ENCODE data around the gene ANKRD44.
"Not testable (repeated sequence)": the region's sequence is repeated elsewhere in the genome, so short reads cannot be mapped to it uniquely, and the experiment has no call there.

The ANKRD44 gene

GRCh38 chr2:197071213-197071612 is 239.4 kb downstream of the ANKRD44 start:
- DNase-seq = no peak

- DNase-seq = no peak
Measured at GRCh38 chr2:197069958-197070357, 240.6 kb downstream of the ANKRD44 start.

- DNase-seq = not testable (repeated sequence)
Measured at GRCh38 chr2:197062574-197062973, 248.0 kb downstream of the ANKRD44 start.

- DNase-seq = no peak
Measured at GRCh38 chr2:197059477-197059876, 251.1 kb downstream of the ANKRD44 start.

- DNase-seq = no peak
Measured at GRCh38 chr2:197058777-197059300, 251.7 kb downstream of the ANKRD44 start.

GRCh38 chr2:197057959-197058358 is 252.6 kb downstream of the ANKRD44 start:
- DNase-seq = no peak

GRCh38 chr2:197055045-197055444 is 255.5 kb downstream of the ANKRD44 start:
- DNase-seq = no peak

GRCh38 chr2:197054437-197054836 is 256.1 kb downstream of the ANKRD44 start:
- no peak for DNase-seq

GRCh38 chr2:197052356-197052755 is 258.2 kb downstream of the ANKRD44 start:
- no peak for DNase-seq

GRCh38 chr2:197045115-197045514 is 265.5 kb downstream of the ANKRD44 start:
- DNase-seq = no peak

GRCh38 chr2:197042739-197043196 is 267.8 kb downstream of the ANKRD44 start:
- no peak for DNase-seq

- DNase-seq = no peak
Measured at GRCh38 chr2:197037863-197038398, 272.6 kb downstream of the ANKRD44 start.

GRCh38 chr2:197035002-197035401 is 275.6 kb downstream of the ANKRD44 start:
- DNase-seq = no peak

- DNase-seq = no peak
Measured at GRCh38 chr2:197034292-197034691, 276.3 kb downstream of the ANKRD44 start.

GRCh38 chr2:197033222-197033621 is 277.4 kb downstream of the ANKRD44 start:
- DNase-seq = no peak

GRCh38 chr2:197031803-197032202 is 278.8 kb downstream of the ANKRD44 start:
- no peak for DNase-seq

GRCh38 chr2:197030090-197030489 is 280.5 kb downstream of the ANKRD44 start:
- no peak for DNase-seq

GRCh38 chr2:197028633-197029032 is 281.9 kb downstream of the ANKRD44 start:
- no peak for DNase-seq

GRCh38 chr2:197028230-197028629 is 282.4 kb downstream of the ANKRD44 start:
- no peak for DNase-seq

- DNase-seq = no peak
Measured at GRCh38 chr2:197024206-197024605, 286.4 kb downstream of the ANKRD44 start.

GRCh38 chr2:197020921-197021320 is 289.7 kb downstream of the ANKRD44 start:
- not testable (repeated sequence) for DNase-seq

GRCh38 chr2:197013098-197013497 is 297.5 kb downstream of the ANKRD44 start:
- no peak for DNase-seq

GRCh38 chr2:197011801-197012641 is 298.6 kb downstream of the ANKRD44 start:
- DNase-seq = peak; percentile 50

GRCh38 chr2:197011021-197011417 is 299.6 kb downstream of the ANKRD44 start:
- no peak for DNase-seq
